Amygdala (tissue), 56 donors: ENCODE results near the gene TMEM138.

Experiments
- DNase-seq, 56 donors: peaks; one replicate each; lab custom pipeline; 2025; lab: John Stamatoyannopoulos, UW

Gene TMEM138

DNA sequence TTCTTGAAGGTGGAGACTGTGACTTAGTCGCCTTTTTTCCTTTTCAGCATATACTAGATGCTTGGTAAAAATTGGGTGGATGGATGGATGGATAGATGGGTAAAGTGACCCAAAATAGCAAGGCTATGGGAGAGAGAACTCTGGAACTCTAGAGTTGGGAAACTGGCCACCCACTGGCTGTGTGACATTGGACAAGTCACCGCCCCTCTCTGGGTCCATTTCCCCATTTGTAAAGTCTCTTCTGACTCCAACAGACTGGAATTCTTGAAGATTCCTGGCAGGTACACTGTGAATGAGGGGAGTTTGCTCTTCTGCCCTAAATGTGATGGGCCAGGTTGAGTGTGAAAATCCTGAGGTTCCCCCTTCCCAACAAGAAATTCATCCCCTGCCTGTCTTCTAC is 21.2 kb upstream of the TMEM138 start:
- DNase-seq: no peak

DNA sequence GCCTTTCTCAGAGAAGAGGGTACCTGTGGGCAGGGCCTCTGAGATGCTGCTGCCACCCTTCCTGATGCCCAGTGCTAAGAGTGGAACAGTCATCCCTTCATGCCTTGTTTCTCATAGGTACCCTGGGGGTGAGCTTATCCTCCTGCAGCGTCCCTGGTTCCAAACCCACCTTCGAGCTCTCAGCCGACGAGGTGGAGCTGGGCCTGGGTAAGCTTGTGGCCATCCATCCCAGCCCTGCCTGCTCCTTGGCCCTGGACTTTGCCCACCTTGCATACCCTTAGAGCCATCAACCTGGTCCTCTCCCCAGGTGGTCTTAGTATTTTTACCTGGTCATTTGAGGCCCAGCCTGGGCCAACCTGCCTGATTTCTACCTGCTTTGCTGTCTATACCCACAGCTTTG is 20.5 kb upstream of the TMEM138 start:
- no peak for DNase-seq

- no peak for DNase-seq
These were observed 19.9 kb upstream of the TMEM138 start for GRCh38 chr11:61342207-61342803.

GRCh38 chr11:61343792-61344745 is 18.1 kb upstream of the TMEM138 start:
- DNase-seq: no peak

DNA sequence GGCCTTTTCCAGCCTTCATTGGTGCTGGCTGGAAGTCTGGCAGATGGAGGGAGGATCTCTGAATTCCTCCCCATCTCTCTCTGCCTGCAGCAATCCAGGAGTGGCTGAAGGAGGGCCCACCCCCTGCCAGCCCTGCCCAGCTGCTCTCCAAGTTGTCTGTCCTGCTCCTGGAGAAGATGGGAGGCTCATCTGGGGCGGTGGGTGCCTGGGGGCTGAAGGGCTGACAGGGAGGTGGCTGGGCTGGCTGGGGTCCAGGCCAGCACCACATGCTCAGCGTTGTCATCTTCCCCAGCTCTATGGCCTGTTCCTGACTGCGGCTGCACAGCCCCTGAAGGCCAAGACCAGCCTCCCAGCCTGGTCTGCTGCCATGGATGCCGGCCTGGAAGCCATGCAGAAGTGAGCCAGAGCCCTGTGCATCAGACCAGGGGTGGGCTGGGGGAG is 17.0 kb upstream of the TMEM138 start:
- peak in 9 of 56 donors; percentile 8 to 37 (median 15) for DNase-seq

GRCh38 chr11:61345954-61346843 is 16.0 kb upstream of the TMEM138 start:
- DNase-seq: no peak

DNA sequence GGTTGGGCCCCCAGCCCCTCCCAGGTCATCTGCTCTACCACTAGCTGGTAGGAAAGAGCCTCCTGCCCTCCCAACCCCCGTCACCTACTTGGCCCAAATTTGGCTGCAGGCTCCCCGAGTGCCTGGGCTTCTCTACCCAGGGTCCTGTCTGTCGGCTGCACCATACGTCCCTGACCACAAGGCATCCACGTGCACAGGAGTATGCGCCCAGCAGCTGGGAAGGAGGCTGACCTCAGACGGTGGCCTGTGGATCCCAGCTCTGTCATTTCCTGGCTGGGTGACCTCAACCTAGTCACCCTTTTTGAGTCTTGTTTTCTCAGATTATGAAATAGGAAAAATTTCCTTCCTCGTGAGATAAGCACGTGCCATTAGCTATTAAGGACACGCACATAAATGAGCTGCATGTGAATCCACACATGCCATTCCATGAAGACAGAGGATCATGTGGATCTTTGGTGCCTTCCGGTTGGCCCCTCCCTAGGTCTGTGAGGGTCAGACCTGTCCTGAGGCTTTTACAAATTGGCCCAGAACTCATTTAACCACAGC is 14.2 kb upstream of the TMEM138 start:
- no peak for DNase-seq

- no peak for DNase-seq
These were observed 12.9 kb upstream of the TMEM138 start for GRCh38 chr11:61349189-61349751.

DNA sequence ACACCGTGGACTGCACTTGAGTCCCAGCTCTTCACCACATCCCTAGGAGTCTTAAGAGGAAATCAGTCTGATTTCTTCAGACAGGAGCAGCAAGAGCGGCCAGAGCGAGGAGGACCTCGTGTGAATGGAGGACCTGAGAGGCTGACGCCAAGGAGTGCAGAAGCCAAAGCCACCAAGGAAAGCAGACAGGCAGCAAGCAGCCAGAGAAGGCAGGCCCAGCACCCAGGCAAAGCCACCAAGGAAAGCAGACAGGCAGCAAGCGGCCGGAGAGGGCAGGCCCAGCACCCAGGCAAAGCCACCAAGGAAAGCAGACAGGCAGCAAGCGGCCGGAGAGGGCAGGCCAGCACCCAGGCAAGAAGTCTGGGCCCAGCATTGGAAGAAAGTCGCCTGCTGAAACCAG is 12.3 kb upstream of the TMEM138 start:
- no peak for DNase-seq

GRCh38 chr11:61350336-61350735 is 11.8 kb upstream of the TMEM138 start:
- no peak for DNase-seq

GRCh38 chr11:61350803-61351202 is 11.4 kb upstream of the TMEM138 start:
- DNase-seq: no peak

DNA sequence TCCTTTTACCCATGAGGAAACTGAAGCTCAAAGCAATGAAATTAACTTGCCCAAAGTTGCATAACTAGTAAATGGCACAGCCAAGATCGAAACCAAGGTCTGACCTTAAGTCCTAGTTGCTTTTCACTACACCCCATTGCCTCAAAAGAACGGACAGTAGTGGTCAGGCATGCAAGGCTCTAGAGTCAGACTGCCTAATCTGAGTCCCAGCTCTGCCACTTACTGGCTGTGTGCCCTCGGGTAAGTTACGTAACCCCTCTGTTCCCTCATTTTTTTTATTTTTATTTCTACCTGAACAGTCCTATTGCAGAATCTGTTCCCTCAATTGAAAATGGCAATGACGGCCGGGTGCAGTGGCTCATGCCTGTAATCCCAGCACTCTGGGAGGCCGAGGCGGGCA is 10.1 kb upstream of the TMEM138 start:
- no peak for DNase-seq

DNA sequence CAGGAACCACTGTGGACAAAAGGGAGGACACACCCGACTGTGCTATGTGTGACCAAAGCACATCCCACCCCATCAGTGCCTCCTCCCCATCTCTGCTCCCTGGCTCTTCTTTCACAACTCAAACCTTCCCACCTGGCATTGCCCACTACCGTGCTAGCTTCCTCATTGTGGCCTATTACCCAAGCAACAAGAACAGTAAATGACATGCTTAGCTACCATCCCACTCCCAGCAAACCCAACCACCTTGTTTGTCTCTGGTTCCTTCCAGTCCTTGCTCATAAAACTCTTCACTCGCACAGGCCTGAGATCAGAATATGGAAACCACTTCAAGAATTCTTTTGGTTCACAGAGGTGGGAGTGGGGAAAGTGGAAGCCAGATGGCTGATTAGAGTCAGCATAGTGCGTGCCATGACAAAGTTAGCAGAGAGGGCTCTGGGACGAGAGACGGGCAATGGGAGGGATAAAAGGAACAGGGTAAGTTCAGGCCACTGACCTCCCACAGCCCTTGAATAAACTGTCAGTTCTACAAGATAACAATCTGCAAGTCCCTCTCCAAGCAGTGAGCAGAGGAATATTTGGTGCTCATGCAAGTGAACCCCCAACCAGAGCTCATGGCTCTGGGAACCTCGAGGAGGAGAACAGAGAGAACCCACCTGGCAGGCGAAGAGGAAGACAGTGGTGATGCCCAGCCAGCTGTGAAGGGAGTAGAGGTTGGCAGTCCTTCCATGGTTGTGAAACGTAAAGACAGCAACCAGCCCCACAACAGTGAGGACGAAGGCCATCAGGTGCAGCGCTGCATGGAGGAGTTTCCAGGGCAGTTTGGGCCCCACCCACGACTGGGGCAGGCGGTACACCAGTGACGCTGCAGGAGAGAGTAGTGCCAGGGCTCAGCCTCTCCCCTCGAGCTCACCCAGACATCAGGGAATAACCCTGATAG is 8.8 kb upstream of the TMEM138 start:
- no peak for DNase-seq

- no peak for DNase-seq
These were observed 8.0 kb upstream of the TMEM138 start for GRCh38 chr11:61354208-61354607.

DNA sequence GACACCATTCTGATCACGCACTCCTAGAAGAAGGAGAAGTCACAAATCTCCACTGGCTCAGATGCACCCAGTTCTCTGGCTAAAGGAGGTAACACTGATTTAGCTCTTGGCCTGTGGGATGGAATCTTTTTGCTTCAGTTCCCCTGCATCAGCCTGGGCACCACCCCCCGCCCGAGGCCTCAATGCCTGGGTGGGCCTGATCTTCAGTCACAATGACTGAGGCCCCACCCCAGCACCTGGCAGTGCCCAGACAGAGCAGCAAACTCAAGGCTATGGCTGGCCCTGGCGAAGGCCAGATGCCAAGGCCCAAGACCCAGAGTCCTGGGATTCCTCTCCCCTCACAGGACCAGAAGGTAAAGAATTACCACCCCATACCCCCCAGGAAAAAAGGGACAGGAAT is 5.5 kb upstream of the TMEM138 start:
- no peak for DNase-seq

GRCh38 chr11:61357233-61357893 is 4.8 kb upstream of the TMEM138 start:
- DNase-seq: peak in 1 of 56 donors; percentile 27

DNA sequence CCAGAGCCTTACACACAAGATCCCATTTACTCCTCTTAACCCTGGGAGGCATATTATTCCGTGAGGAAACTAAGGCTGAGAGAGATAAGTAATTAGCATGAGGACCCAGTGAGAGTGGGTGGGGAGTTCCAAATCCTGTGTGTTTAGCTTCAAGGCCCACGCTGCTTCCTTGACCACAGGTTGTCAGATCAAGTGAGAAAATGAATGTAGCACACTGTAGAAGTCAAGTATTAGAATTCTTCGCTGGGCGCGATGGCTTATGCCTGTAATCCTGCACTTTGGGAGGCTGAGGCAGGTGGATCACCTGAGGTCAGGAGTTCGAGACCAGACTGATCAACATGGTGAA is 4.3 kb upstream of the TMEM138 start:
- DNase-seq: no peak

GRCh38 chr11:61358566-61358965 is 3.6 kb upstream of the TMEM138 start:
- no peak for DNase-seq

DNA sequence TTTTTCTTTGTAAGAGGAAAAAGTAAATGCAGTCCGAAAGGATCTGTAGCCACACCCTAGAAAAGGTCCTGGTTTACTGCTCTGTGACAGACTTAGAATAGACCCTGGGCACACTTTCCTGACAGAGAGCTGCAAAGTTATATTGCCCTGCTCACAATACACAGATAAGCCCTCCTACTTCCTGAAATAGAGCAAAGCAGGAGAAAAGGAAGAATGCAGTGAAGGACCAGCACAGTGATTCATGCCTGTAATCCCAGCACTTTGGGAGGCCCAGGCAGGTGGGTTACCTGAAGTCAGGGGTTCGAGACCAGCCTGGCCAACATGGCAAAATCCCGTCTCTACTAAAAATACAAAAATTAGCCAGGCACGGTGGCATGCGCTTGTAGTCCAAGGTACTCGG is 2.7 kb upstream of the TMEM138 start:
- no peak for DNase-seq
